Measurements from ENCODE around the gene TSC2.
"Not testable (repeated sequence)": the region's sequence is repeated elsewhere in the genome, so short reads cannot be mapped to it uniquely, and the experiment has no call there.

TSC2 gene

GRCh38 chr16:2086812-2087747, 39.3 kb downstream of the TSC2 start:
- no peak for DNase-seq

- DNase-seq: no peak
Measured at GRCh38 chr16:2087748-2088631, 40.2 kb downstream of the TSC2 start.

GRCh38 chr16:2088759-2089358, 41.1 kb downstream of the TSC2 start:
- DNase-seq: no peak

- no peak for DNase-seq
Measured at GRCh38 chr16:2089706-2090480, 42.1 kb downstream of the TSC2 start.

- DNase-seq: no peak
Measured at GRCh38 chr16:2090481-2090776, 42.6 kb downstream of the TSC2 start.

GRCh38 chr16:2090777-2091546, 43.2 kb downstream of the TSC2 start:
- DNase-seq: no peak

GRCh38 chr16:2091547-2092255, 43.9 kb downstream of the TSC2 start:
- no peak for DNase-seq

GRCh38 chr16:2092256-2092620, 44.5 kb downstream of the TSC2 start:
- DNase-seq: no peak

GRCh38 chr16:2092866-2093265, 45.1 kb downstream of the TSC2 start:
- no peak for DNase-seq

- DNase-seq: no peak
Measured at GRCh38 chr16:2093793-2094192, 46.0 kb downstream of the TSC2 start.

- DNase-seq: no peak
Measured at GRCh38 chr16:2095315-2095853, 47.6 kb downstream of the TSC2 start.

GRCh38 chr16:2095918-2096582, 48.3 kb downstream of the TSC2 start:
- DNase-seq: no peak

- DNase-seq: no peak
Measured at GRCh38 chr16:2096853-2097595, 49.2 kb downstream of the TSC2 start.

GRCh38 chr16:2097689-2098088, 49.9 kb downstream of the TSC2 start:
- DNase-seq: not testable (repeated sequence)

- not testable (repeated sequence) for DNase-seq
Measured at GRCh38 chr16:2101581-2101980, 53.8 kb downstream of the TSC2 start.

- DNase-seq: no peak
Measured at GRCh38 chr16:2102471-2102870, 54.7 kb downstream of the TSC2 start.

GRCh38 chr16:2104464-2104863, 56.7 kb downstream of the TSC2 start:
- not testable (repeated sequence) for DNase-seq

- DNase-seq: not testable (repeated sequence)
Measured at GRCh38 chr16:2105291-2105690, 57.5 kb downstream of the TSC2 start.

- DNase-seq: not testable (repeated sequence)
Measured at GRCh38 chr16:2105769-2106168, 58.0 kb downstream of the TSC2 start.

GRCh38 chr16:2106211-2106610, 58.4 kb downstream of the TSC2 start:
- not testable (repeated sequence) for DNase-seq

All from activated CD8-positive, alpha-beta memory T cell treated with anti-CD3 and anti-CD28 coated beads for 24 hours (primary cell).